AG04450 (cell line): ENCODE measurements around the gene DLX6. TPM values are rescaled to one million over a fixed set of nuclear protein-coding genes. Genes with fewer than 3 reads are reported as not detected.

ENCODE experiments used
- CTCF ChIA-PET: fragments of 300-600, 350-600 bp; formaldehyde crosslinking; extraction: SDS; loops from one replicate; lab custom pipeline; 2022; ENCODE audit warnings: antibody characterized with exemption, inconsistent platforms; lab: Charles Lee
- POLR2A ChIA-PET: fragments of 350-600 bp; formaldehyde crosslinking; extraction: SDS; loops from one replicate; lab custom pipeline; 2021; ENCODE audit warnings: antibody characterized with exemption, inconsistent platforms; lab: Yijun Ruan, JAX
- DNase-seq: peaks from one replicate; pipeline ENCODE4 v3.0.0-alpha.2; 2011; ENCODE audit warnings: low read depth, low spot score
- H3K27ac ChIP-seq: one replicate; pipeline ENCODE4 v1.5.1; 2012; ENCODE audit warnings: low read depth, low read length, control low read depth
- H3K27me3 ChIP-seq: one replicate; pipeline ENCODE4 v1.6.0; 2012; ENCODE audit warnings: low read length; ENCODE audit not compliant: control insufficient read depth, insufficient read depth
- H3K4me3 ChIP-seq: 2 replicates; pipeline ENCODE4 v1.5.1; 2011; ENCODE audit warnings: mild to moderate bottlenecking, low read depth, low read length, control low read depth
- H3K9me3 ChIP-seq: 2 replicates; pipeline ENCODE4 v1.5.1; 2012; ENCODE audit warnings: low read length; ENCODE audit not compliant: control insufficient read depth, insufficient read depth
- polyA plus RNA-seq: library from polyadenylated mRNA; depleted of rRNA; stranded (reverse); fragments of >200 nt; gene quantifications from 2 replicates; pipeline ENCODE4 v1.2.3, GENCODE V29; 2011
- TF ChIP-seq, protein P1 (sequence below): IDR thresholded peaks from 2 replicates; pipeline ENCODE4 v1.5.1; 2011; ENCODE audit warnings: low read depth, low read length, control low read depth, inconsistent platforms

The DLX6 gene
- polyA plus RNA-seq, 1 experiment = not detected

GRCh38 chr7:97022491-97023306 is 17.3 kb downstream of the DLX6 start:
- H3K9me3 ChIP-seq = peaks cover 15% of the 10 kb centered on the region
- H3K27ac ChIP-seq = no peak overlapping the region
- TF ChIP-seq, protein P1, sequence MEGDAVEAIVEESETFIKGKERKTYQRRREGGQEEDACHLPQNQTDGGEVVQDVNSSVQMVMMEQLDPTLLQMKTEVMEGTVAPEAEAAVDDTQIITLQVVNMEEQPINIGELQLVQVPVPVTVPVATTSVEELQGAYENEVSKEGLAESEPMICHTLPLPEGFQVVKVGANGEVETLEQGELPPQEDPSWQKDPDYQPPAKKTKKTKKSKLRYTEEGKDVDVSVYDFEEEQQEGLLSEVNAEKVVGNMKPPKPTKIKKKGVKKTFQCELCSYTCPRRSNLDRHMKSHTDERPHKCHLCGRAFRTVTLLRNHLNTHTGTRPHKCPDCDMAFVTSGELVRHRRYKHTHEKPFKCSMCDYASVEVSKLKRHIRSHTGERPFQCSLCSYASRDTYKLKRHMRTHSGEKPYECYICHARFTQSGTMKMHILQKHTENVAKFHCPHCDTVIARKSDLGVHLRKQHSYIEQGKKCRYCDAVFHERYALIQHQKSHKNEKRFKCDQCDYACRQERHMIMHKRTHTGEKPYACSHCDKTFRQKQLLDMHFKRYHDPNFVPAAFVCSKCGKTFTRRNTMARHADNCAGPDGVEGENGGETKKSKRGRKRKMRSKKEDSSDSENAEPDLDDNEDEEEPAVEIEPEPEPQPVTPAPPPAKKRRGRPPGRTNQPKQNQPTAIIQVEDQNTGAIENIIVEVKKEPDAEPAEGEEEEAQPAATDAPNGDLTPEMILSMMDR = no peak
- ChIA-PET CTCF (no interaction called here), POLR2A (no interaction called here)
- no peak for DNase-seq
- peaks cover 90% of the 10 kb centered on the region for H3K27me3 ChIP-seq
- no peak overlapping the region for H3K4me3 ChIP-seq

DNA sequence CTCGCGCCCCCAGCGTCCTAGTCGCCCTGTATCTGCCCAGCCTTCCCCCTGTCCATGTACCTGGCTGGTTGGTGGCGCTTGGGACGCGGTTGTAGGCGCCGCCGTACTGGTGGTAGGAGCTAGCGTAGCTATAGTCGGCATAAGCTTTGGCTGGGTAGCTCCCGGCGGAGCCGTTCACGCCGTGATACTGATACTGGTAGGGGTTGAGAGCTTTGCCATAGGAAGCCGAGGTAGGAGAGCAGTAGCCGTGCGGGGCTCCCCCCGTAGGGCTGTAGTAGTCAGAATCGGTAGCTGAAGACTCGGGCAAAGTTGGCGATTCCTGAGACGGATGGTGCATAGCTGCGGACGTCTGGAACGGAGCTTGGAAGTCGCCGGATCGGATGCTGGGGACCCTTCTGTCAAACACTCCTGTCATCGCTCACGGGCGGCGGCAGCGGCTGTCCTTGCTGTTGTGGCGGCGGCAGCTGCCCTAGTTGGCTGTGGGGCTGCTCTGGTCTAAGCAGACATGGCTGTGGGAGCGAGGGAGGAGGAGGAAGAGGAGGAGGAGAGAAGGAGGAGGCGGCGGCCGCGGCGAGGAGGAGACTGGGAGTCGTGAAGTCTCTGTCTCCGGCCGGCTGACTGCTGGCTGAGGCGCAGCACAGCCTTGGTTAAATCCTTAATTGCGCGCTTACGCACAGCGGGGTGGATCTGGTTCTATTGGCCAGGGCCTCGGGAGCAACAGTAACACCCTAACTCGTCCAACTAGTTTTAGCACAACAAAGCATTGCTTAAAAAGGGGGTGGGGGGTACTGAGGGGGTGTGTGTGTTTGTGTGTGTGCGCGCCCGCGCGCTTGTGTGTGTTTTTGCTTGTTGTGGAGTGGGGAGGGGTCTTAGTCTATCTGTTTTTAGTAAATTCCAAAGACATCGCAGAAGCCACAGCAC is 19.1 kb downstream of the DLX6 start, which contains the start of gene DLX5:
Gene DLX5 (minus strand): TSS at position 623 of the 921 bp plus-strand sequence. CDS start 208 bp downstream, at position 415.
- Histone ChIP-seq H3K4me3 (no peak within 1 kb of the TSS), H3K27ac (no peak within 1 kb of the TSS), H3K9me3 (peaks cover 15% of the 10 kb centered on the region), H3K27me3 (peaks cover 76% of the 10 kb centered on the region)
- POLR2A ChIA-PET = no interaction called here
- DNase-seq = no peak
- CTCF ChIA-PET = interaction anchor here (1.0 to 1.2 kb wide), 2 partner anchors 1108 to 1110 kb away, joined by 3 to 6 read pairs; no protein-coding TSS in a partner anchor
- TF ChIP-seq, protein P1 = no peak

- H3K27me3 ChIP-seq = peaks cover 72% of the 10 kb centered on the region
These were observed 19.8 kb downstream of the DLX6 start for GRCh38 chr7:97025130-97025499.

DNA sequence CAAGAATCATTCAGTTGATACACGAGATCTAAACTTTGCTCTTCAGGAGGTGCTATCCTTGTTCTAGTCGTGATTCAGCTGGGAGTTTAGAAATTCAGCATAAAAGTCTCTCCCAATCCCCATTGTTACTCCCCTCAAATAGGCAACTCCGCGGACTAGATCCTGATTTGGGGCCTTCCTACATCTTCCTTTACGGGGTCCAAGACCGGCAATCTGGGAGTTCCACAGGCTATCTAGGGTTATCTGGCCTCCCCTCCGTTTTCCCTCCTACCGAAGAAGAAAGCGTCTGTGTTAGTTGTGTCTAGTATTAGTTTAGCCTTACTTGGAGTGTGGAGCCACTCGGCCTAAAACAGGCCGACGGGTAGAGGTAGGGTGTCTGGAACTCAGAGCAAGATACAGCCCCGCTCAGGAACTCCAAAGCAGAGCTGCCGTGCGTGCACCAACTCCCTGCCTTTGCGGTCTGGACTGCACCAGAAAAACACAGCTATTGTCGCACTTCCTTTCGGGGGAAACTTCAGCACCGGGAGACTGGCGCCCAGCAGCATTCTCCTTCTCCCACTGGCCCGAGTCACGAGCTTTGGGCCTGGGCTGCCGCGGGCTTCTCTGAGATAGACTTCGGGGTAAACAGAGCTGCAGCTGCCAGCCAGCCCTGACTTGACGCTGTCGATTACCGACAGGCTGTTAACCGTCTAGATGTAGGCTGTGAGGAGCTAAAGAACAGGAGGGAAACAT is 20.8 kb downstream of the DLX6 start:
- ChIA-PET CTCF (interaction anchor here (0.6 to 6.2 kb wide), 5 partner anchors 13 to 1520 kb away, joined by 3 to 156 read pairs (median 6); no protein-coding TSS in a partner anchor), POLR2A (interaction anchor here (0.6 kb wide), 1 partner anchor 22 kb away, joined by 7 read pairs; no protein-coding TSS in a partner anchor)
- Histone ChIP-seq H3K9me3 (peaks cover 10% of the 10 kb centered on the region), H3K4me3 (no peak overlapping the region), H3K27ac (no peak overlapping the region), H3K27me3 (peaks cover 62% of the 10 kb centered on the region)
- TF ChIP-seq, protein P1 = no peak
- no peak for DNase-seq

More at GRCh38 chr7:97025130-97025499, 19.8 kb downstream of the DLX6 start:
- Histone ChIP-seq H3K4me3 (no peak overlapping the region), H3K9me3 (peaks cover 15% of the 10 kb centered on the region), H3K27ac (no peak overlapping the region)
- CTCF ChIA-PET = interaction anchor here (6.2 kb wide), 1 partner anchor 1109 kb away, joined by 156 read pairs; no protein-coding TSS in a partner anchor
- POLR2A ChIA-PET = no interaction called here
- no peak for DNase-seq
- TF ChIP-seq, protein P1 = no peak
